IPS-11a (cell line): ENCODE results near the gene FOXD1.
"Not testable (repeated sequence)": the region's sequence is repeated elsewhere in the genome, so short reads cannot be mapped to it uniquely, and the experiment has no call there.

Source experiments
- H3K4me3 ChIP-seq: one replicate; pipeline ENCODE4 v1.5.1; 2013; ENCODE audit warnings: low read depth, low read length, control low read depth

FOXD1 gene

DNA sequence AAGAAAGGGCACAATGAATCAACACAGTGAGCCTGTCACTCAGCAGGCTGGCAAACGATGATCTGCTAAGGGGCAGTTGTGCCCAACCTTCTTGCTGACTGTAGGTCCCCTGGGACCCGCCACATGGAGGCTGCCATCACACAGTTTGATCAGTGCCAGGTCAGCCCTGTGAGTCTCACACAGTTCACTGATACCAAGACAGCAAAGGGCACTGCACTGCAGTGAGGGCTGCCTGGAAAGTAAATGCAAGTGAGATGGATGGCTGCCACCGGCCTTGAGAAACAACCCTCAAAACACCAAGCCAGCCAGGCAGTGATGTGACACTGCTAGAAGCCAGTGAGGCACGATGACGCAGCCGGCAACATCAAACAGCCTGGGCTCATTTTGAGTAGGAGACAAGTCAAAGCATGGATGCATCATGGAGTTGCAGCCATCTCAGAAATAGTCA, 30.3 kb downstream of the FOXD1 start:
- no peak overlapping the region for H3K4me3 ChIP-seq

GRCh38 chr5:73417303-73418034, 31.1 kb downstream of the FOXD1 start:
- no peak overlapping the region for H3K4me3 ChIP-seq

DNA sequence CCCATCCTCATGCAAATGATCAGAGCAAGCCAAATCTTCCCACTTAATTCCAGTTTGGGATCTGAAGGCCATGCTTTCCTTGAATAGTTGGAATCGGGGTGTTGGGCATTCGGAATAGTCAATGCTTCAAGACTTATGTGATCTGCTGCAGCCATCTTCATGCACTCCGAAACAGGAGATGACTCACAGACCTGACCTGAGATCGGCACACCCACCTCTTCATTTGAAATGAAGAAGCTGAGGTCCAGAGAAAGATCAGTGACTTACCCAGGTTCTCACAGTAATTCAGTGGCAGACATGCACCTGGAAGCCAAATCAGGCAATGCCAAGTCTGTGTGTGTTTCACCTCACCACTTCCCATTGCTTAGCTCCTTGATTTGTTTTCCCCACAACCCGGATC, 33.0 kb downstream of the FOXD1 start:
- H3K4me3 ChIP-seq = no peak overlapping the region

DNA sequence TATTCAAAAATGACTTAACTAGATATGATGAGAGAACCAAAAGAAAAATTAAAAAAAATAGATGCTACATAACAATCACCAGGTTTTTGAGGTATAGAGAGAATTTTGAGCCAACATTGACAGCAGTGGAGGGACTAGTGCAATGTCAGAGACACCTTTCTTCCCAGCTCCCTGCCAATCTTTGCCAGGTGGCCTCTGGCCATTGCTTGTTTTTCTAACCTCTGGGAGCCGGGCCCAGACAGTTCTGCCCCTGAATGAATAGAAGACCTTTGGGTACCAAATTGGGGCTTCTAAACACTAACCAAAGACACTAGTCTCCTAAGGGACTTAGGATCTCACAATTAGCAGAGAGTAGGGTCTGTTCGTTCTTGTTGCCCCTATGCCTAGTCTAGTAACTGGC, 33.4 kb downstream of the FOXD1 start:
- H3K4me3 ChIP-seq = no peak overlapping the region

- no peak overlapping the region for H3K4me3 ChIP-seq
These were observed 36.0 kb downstream of the FOXD1 start for GRCh38 chr5:73412597-73412988.

DNA sequence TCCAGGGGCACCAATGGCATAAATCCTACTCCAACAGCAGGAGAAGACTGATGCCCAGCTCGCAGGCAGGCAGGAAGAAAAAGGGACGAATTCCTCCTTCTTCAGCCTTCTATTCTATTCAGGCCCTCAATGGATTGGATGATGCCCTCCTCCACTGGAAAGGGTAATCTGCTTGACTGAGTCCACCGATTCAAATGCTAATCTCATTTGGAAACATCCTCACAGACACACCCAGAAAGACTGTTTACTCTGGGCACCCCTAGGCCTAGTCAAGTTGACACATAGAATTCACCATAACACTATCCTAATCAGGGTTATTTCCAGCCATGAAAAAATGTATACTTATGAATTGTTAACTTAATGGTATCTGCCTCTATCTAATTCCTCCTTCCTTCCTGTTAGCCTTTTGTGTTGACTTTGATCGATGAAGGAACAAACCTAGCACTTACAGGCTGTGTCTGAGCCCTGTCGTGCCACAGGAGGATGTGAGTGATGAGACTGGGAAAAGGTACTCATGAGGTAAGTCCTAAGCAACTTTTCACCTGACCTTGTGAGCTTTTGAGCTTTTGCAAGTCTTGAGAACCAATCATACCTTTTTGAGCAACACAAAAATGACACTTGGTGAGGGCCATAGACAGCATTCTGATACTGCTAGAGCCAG, 36.5 kb downstream of the FOXD1 start:
- no peak overlapping the region for H3K4me3 ChIP-seq

GRCh38 chr5:73409927-73410326, 38.6 kb downstream of the FOXD1 start:
- not testable (repeated sequence) for H3K4me3 ChIP-seq

DNA sequence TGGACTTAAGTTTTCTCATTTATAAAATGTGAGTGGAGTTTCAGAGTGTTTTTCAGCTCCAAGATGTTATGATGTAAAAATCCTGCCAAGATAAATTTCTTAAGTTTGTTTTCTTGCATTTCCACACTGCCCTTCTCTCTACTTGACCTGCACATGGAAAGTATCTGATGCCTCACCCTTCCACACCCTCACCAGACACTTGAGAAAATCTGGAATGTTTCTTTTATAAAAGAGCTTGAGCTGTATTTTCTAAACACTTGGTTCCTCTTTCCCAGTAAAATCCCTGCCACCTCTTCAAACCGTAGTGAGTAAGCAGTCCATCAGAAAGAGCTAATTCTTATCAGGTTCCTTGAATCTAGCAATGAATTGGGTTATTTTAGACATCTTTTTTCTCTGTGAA, 42.9 kb downstream of the FOXD1 start:
- H3K4me3 ChIP-seq = no peak overlapping the region

DNA sequence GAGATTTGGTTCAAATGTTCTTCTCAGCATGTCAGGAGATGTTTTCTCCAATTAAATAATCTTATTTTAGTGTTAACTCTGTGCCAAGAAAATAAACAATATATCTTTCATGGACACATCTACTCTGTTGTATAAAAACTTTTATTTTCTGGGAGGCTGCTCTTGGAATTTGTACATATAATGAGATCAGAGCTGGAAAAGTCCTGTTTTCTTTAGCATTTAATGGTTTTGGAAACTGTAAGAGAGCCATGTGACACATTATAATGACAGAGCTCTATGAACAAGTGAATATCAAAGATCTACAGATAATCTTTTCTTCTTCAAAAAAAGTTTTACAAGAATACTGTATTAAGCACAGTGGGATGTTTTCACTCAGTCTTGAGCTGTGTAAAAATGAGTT, 48.8 kb downstream of the FOXD1 start:
- no peak overlapping the region for H3K4me3 ChIP-seq
